ENCODE results near the gene MCM3. TPM values are rescaled to one million over a fixed set of nuclear protein-coding genes. Genes with fewer than 3 reads are reported as not detected.

MCM3 gene
- total RNA-seq, 2 donors from 2014 or later: 33.6 to 51.1 TPM

GRCh38 chr6:52328729-52329128 lies 44.2 kb upstream of the MCM3 start:
- Histone ChIP-seq H3K9me3 (no peaks in the 10 kb centered on the region), H3K4me1 (replicated peaks) (no peaks in the 10 kb centered on the region), H3K4me3 (no peak overlapping the region), H3K36me3 (no peaks in the 10 kb centered on the region), H3K27ac (no peak overlapping the region), H3K27me3 (replicated peaks; ENCODE audit: insufficient read depth) (no peaks in the 10 kb centered on the region)
- TF ChIP-seq CTCF (IDR thresholded peaks at IDR 0.05): no peak
- TF ChIP-seq POLR2A (IDR thresholded peaks at IDR 0.05): no peak
- TF ChIP-seq POLR2AphosphoS5 (IDR thresholded peaks at IDR 0.05): no peak
- intact Hi-C loops (cut with DNase I): no loop called here
- no peak for DNase-seq (ENCODE audit: low spot score)
- 38% methylated on average over 2 of the region's 2 CpGs for WGBS

- TF ChIP-seq POLR2A (IDR thresholded peaks at IDR 0.05): no peak
- TF ChIP-seq POLR2AphosphoS5 (IDR thresholded peaks at IDR 0.05): no peak
- no peak for TF ChIP-seq CTCF (IDR thresholded peaks at IDR 0.05)
- H3K36me3 ChIP-seq: no peaks in the 10 kb centered on the region
- H3K27ac ChIP-seq: no peak overlapping the region
- DNase-seq (ENCODE audit: low spot score): no peak
- H3K4me3 ChIP-seq: no peak overlapping the region
- intact Hi-C loops (cut with DNase I): no loop called here
- H3K4me1 ChIP-seq (replicated peaks): no peaks in the 10 kb centered on the region
- H3K9me3 ChIP-seq: no peaks in the 10 kb centered on the region
- H3K27me3 ChIP-seq (replicated peaks; ENCODE audit: insufficient read depth): no peaks in the 10 kb centered on the region
- 52% methylated on average over 2 of the region's 2 CpGs for WGBS
These were observed 43.7 kb upstream of the MCM3 start for GRCh38 chr6:52328303-52328662.

- intact Hi-C loops (cut with DNase I): no loop called here
These were observed 42.2 kb upstream of the MCM3 start for GRCh38 chr6:52326540-52327364.

GRCh38 chr6:52325695-52326471 lies 41.3 kb upstream of the MCM3 start:
- Histone ChIP-seq H3K27ac (no peak overlapping the region), H3K9me3 (no peaks in the 10 kb centered on the region), H3K27me3 (replicated peaks; ENCODE audit: insufficient read depth) (no peaks in the 10 kb centered on the region), H3K4me3 (no peak overlapping the region), H3K36me3 (no peaks in the 10 kb centered on the region), H3K4me1 (replicated peaks) (no peaks in the 10 kb centered on the region)
- intact Hi-C loops (cut with DNase I): no loop called here
- 60% methylated on average over 14 of the region's 14 CpGs for WGBS
- TF ChIP-seq CTCF (IDR thresholded peaks at IDR 0.05) (no peak), POLR2AphosphoS5 (IDR thresholded peaks at IDR 0.05) (no peak), POLR2A (IDR thresholded peaks at IDR 0.05) (no peak)
- DNase-seq (ENCODE audit: low spot score): no peak

More at GRCh38 chr6:52326540-52327364, 42.2 kb upstream of the MCM3 start:
- Histone ChIP-seq H3K4me1 (replicated peaks) (no peaks in the 10 kb centered on the region), H3K27me3 (replicated peaks; ENCODE audit: insufficient read depth) (no peaks in the 10 kb centered on the region), H3K9me3 (no peaks in the 10 kb centered on the region), H3K36me3 (no peaks in the 10 kb centered on the region), H3K4me3 (no peak overlapping the region), H3K27ac (no peak overlapping the region)
- TF ChIP-seq POLR2A (IDR thresholded peaks at IDR 0.05) (no peak), POLR2AphosphoS5 (IDR thresholded peaks at IDR 0.05) (no peak), CTCF (IDR thresholded peaks at IDR 0.05) (no peak)
- DNase-seq (ENCODE audit: low spot score): no peak
- 92% methylated on average over 3 of the region's 3 CpGs for WGBS
